ENCODE data around the gene PXDN. TPM values are rescaled to one million over a fixed set of nuclear protein-coding genes. Genes with fewer than 3 reads are reported as not detected.

The PXDN gene
- total RNA-seq, 1 experiment from 2014 or later: 146 TPM

DNA sequence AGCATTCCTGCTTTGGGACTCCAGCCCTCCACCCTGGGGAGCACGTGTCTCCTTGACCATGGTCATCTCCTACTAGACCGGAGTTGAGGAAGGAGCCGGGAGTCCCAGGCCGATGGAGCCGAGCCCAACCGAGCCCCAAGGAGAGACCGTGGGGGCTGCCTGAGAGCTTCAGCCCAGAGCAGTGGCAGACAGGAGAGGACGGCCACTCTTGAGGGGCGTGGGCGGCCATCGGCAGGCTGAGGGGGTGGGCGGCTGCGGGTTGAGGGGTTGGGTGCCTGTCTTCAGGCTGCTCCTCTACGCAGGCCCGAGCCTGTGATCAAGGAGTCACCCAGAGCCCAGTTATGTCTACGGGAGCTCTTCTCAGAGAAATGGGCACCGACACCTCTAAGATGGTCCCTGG is 158.7 kb downstream of the PXDN start:
- TF ChIP-seq, protein P1, sequence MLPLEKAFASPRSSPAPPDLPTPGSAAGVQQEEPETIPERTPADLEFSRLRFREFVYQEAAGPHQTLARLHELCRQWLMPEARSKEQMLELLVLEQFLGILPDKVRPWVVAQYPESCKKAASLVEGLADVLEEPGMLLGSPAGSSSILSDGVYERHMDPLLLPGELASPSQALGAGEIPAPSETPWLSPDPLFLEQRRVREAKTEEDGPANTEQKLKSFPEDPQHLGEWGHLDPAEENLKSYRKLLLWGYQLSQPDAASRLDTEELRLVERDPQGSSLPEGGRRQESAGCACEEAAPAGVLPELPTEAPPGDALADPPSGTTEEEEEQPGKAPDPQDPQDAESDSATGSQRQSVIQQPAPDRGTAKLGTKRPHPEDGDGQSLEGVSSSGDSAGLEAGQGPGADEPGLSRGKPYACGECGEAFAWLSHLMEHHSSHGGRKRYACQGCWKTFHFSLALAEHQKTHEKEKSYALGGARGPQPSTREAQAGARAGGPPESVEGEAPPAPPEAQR (CRISPR knock-in tag; IDR thresholded peaks at IDR 0.05): no peak
- no peak for TF ChIP-seq CTCF (IDR thresholded peaks at IDR 0.05)
- TF ChIP-seq, protein P2, sequence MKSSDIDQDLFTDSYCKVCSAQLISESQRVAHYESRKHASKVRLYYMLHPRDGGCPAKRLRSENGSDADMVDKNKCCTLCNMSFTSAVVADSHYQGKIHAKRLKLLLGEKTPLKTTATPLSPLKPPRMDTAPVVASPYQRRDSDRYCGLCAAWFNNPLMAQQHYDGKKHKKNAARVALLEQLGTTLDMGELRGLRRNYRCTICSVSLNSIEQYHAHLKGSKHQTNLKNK (CRISPR knock-in tag; IDR thresholded peaks at IDR 0.05): no peak
- no peak for TF ChIP-seq NR1H2 (CRISPR knock-in tag; IDR thresholded peaks at IDR 0.05)
- TF ChIP-seq HMGA2 (CRISPR knock-in tag; IDR thresholded peaks at IDR 0.05): no peak
- TF ChIP-seq, protein P3, sequence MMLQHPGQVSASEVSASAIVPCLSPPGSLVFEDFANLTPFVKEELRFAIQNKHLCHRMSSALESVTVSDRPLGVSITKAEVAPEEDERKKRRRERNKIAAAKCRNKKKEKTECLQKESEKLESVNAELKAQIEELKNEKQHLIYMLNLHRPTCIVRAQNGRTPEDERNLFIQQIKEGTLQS (CRISPR knock-in tag; conservative IDR thresholded peaks at IDR 0.05): no peak
- no peak for TF ChIP-seq CBFB (CRISPR knock-in tag; IDR thresholded peaks at IDR 0.05; ENCODE audit: low read depth)
- TF ChIP-seq CREM (CRISPR knock-in tag; IDR thresholded peaks at IDR 0.05): no peak
- TF ChIP-seq, protein P4, sequence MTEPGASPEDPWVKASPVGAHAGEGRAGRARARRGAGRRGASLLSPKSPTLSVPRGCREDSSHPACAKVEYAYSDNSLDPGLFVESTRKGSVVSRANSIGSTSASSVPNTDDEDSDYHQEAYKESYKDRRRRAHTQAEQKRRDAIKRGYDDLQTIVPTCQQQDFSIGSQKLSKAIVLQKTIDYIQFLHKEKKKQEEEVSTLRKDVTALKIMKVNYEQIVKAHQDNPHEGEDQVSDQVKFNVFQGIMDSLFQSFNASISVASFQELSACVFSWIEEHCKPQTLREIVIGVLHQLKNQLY (CRISPR knock-in tag; IDR thresholded peaks at IDR 0.05): no peak
- TF ChIP-seq MXD4 (CRISPR knock-in tag; IDR thresholded peaks at IDR 0.05; ENCODE audit: borderline replicate concordance): no peak
- no peak for TF ChIP-seq TCF7 (CRISPR knock-in tag; IDR thresholded peaks at IDR 0.05; ENCODE audit: low read depth)
- no peak for TF ChIP-seq SMAD4 (CRISPR knock-in tag; IDR thresholded peaks at IDR 0.05)
- TF ChIP-seq, protein P5, sequence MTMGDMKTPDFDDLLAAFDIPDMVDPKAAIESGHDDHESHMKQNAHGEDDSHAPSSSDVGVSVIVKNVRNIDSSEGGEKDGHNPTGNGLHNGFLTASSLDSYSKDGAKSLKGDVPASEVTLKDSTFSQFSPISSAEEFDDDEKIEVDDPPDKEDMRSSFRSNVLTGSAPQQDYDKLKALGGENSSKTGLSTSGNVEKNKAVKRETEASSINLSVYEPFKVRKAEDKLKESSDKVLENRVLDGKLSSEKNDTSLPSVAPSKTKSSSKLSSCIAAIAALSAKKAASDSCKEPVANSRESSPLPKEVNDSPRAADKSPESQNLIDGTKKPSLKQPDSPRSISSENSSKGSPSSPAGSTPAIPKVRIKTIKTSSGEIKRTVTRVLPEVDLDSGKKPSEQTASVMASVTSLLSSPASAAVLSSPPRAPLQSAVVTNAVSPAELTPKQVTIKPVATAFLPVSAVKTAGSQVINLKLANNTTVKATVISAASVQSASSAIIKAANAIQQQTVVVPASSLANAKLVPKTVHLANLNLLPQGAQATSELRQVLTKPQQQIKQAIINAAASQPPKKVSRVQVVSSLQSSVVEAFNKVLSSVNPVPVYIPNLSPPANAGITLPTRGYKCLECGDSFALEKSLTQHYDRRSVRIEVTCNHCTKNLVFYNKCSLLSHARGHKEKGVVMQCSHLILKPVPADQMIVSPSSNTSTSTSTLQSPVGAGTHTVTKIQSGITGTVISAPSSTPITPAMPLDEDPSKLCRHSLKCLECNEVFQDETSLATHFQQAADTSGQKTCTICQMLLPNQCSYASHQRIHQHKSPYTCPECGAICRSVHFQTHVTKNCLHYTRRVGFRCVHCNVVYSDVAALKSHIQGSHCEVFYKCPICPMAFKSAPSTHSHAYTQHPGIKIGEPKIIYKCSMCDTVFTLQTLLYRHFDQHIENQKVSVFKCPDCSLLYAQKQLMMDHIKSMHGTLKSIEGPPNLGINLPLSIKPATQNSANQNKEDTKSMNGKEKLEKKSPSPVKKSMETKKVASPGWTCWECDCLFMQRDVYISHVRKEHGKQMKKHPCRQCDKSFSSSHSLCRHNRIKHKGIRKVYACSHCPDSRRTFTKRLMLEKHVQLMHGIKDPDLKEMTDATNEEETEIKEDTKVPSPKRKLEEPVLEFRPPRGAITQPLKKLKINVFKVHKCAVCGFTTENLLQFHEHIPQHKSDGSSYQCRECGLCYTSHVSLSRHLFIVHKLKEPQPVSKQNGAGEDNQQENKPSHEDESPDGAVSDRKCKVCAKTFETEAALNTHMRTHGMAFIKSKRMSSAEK (CRISPR knock-in tag; IDR thresholded peaks at IDR 0.05; ENCODE audit: borderline replicate concordance): no peak
- TF ChIP-seq SP1 (CRISPR knock-in tag; conservative IDR thresholded peaks at IDR 0.05): no peak
- TF ChIP-seq ZNF425 (CRISPR knock-in tag; conservative IDR thresholded peaks at IDR 0.05): no peak
- TF ChIP-seq ZNF317 (CRISPR knock-in tag; IDR thresholded peaks at IDR 0.05; ENCODE audit: borderline replicate concordance, low read depth): no peak
- H3K36me3 Mint-ChIP-seq: peaks cover 4% of the 10 kb centered on the region
- no peak overlapping the region for H3K4me3 Mint-ChIP-seq
- H3K27ac Mint-ChIP-seq: no peak overlapping the region
- no peaks in the 10 kb centered on the region for H3K27me3 Mint-ChIP-seq (ENCODE audit: low read depth)
- POLR2A ChIA-PET: no interaction called here
- H3K9me3 Mint-ChIP-seq: no peaks in the 10 kb centered on the region
- H3K4me1 Mint-ChIP-seq: peaks cover 11% of the 10 kb centered on the region
- CTCF ChIA-PET: interaction anchor here (0.7 to 1.5 kb wide), 2 partner anchors 70 to 165 kb away, joined by 3 to 4 read pairs; no protein-coding TSS in a partner anchor
- DNase-seq (ENCODE audit: low spot score) (no peak), ATAC-seq (no peak)
